Measurements from ENCODE around the gene NR3C2.
"Not testable (repeated sequence)": the region's sequence is repeated elsewhere in the genome, so short reads cannot be mapped to it uniquely, and the experiment has no call there.

Gene NR3C2

DNA sequence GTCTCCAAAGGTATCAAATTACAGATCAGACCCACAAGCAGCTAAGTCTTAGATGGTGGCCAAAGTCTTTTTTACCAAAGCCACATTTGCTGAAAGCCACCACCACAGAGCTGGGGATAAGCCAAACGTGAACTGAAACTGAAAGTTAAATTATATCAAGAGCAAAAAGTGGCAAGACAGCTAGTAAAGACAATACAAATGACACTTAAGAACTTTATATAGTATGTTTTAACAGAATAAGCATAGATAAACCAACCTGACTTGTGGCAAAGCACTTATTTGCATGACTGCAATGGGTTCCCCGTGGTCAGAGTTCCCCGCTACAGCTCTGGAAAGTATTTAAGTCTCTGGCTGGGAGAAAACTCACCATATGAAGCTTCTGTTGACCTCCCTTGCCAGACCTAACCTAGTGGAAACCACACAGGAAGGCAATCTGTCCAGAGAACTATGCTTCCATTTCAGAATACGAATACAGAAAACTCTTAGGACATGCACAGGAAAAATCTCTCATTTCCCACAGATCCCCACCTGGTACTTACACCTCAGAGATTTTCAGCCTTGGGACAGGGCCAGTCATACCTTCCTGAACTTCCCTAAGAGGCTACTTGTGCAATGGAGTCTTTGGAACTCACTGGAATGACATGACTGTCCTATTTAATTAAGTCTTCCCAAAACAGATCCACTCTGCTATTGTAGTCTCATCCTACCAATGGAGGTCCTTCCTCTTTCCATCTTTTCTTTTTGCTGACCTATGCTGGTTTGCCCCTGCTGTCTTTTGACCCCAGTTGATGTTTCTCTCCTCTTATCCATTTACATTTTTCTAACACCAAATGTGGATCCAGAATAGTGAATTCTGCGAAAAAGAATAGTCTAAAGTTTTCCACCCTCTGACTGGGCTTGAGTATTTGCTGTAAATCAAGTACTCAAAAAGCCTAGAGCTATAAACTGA, 225.1 kb downstream of the NR3C2 start:
- DNase-seq (ENCODE audit: low read depth) = no peak

DNA sequence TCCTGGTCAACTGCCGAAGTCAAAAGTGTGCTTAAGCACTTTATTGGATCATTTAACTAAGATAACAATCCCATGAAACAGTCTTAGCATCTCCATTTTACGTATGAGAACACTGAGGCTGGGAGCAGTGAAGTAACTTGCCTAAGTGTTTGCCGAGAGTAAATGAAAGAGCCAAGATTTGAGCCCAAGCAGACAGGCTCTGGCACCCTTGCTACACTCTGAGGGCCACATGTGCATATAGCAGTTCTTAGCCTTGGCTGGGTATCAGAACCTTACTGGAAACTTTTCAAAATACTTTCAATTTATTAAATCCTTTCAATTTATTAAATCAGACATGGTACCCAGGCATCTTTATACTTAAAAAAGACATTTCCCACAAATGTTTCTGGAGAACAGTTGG, 225.9 kb downstream of the NR3C2 start:
- no peak for DNase-seq (ENCODE audit: low read depth)

DNA sequence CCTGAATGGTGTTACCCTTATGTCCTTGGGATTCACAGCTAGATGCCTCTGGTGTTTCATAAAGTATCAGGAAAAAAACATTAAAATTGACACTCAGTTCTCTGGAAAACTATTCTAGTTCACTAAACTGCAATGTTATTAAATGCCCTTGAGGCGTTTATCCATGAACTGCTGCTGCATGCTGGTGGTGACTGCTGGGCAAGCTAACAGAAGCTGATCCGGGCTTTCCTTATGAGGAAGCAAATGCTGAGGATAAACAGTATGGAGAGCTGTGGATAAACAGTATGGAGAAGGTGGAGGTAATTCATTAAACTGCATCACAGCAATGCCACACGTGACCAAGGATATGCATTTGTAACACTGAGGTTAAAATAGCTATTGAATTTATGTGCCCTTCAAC, 227.0 kb downstream of the NR3C2 start:
- DNase-seq (ENCODE audit: low read depth) = no peak

- no peak for DNase-seq (ENCODE audit: low read depth)
Measured at GRCh38 chr4:148214529-148215166, 227.6 kb downstream of the NR3C2 start.

DNA sequence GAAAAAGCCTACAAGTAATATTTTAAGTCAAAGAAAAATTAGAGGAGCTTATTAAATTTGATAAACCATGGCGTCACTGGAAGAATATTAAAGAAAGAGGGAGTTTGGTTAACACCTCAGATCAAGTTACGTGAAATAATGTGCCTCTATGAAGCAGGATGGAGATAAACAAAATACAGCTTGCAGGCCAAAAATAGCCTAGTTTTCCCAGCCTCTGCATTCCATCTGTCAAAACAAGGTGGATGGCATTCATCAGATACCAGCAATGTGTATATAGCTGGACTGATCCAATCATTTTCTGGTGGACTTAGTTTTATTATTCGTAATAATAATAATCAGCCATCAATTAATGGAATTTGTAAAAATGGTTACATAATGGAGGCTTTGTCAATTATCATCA, 230.7 kb downstream of the NR3C2 start:
- DNase-seq (ENCODE audit: low read depth) = no peak

DNA sequence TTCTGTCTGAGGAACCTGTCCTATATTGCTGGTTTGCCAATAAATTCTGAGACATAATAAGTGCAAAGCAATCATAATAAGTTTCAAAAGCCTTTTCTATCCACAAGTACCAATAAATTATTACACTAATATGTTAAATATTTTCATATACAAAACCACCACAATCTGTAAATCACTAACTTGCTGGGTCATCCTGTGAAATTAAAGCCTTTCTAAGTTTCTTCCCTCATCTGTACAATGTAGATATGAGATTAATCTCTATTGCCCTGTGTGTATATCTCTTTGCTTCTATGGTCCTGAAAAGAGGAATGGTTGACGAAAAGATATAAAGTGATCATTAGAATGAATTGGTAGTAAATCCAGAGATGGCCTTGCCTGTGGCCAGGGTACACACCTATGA, 231.6 kb downstream of the NR3C2 start:
- DNase-seq (ENCODE audit: low read depth) = no peak

GRCh38 chr4:148207068-148207467, 235.1 kb downstream of the NR3C2 start:
- DNase-seq (ENCODE audit: low read depth) = no peak

GRCh38 chr4:148205476-148205875, 236.7 kb downstream of the NR3C2 start:
- no peak for DNase-seq (ENCODE audit: low read depth)

GRCh38 chr4:148204892-148205291, 237.3 kb downstream of the NR3C2 start:
- DNase-seq (ENCODE audit: low read depth) = no peak

DNA sequence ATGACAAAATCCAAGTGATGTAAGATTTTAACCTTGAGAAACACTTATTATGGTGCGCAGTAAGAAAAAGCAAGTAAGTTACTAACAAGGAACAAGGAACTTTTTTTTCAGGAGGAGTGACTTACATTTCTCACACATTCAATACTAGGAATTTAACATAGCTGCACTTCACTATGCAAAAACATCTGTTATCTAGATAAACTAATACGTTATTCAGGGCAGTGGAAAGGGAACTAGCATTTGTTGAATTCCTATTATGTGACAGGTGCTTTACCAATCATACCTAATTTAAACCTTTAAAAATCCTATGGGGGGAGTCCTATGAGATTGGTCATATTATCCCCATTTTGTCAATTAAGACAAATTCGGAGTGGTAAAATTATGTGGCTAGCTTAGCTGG, 238.0 kb downstream of the NR3C2 start:
- DNase-seq (ENCODE audit: low read depth) = no peak

DNA sequence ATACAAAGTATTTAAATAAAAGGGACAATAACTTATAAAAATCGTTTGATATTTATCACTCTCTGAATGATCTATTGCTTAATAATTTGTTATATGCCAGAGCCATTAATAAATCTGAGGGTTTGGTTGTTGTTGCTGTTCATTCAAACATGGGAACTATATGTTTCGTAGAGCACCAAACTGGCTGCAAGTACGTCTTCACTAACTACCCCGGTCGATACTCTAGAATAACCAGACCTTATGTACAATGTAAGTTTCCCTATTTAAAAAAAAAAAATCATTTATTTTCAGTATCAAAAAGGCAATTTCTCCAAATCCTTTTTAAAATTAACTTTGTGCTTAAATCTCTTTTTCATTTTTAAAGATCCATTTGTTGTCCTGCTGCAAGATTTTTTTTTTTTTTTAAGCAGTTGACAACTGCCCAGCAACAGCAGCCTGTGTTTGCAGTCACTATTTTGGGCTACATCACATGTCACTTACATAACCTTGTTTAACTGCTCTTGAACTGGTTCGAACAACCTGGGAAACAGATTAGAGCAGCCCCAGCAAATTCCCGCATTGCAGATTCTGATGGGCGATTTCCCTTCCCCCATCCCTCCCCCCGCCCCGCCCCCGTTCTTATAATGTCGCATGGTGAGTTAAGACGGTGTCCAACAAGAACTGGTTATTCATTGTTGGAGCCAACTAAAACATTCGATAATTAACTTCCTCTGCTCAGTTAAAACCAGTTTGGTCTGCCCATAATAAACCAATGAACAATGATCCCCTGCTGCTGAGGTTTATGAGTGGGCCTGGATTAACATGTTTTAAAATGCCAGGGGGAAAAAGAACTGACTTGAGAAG, 238.9 kb downstream of the NR3C2 start:
- no peak for DNase-seq (ENCODE audit: low read depth)

DNA sequence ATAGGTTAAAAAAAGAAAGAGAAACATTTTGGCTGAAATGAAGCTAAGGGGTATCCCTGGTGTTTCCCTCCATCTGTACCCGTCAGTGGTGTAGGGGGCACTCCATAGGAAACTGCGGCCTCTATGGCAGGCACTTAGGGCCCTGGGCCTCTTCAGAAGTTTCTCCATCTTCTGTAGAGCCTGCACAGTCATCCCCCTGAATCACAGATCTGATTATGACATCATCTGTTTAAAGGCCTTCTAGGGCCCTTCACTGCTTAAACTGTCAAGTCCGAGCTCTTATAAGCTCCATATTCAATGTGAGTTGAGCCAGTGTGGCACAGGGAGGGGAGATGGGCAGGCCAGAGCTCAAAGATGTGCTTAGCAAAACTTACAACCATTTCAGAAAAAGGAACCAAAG, 241.3 kb downstream of the NR3C2 start:
- no peak for DNase-seq (ENCODE audit: low read depth)

DNA sequence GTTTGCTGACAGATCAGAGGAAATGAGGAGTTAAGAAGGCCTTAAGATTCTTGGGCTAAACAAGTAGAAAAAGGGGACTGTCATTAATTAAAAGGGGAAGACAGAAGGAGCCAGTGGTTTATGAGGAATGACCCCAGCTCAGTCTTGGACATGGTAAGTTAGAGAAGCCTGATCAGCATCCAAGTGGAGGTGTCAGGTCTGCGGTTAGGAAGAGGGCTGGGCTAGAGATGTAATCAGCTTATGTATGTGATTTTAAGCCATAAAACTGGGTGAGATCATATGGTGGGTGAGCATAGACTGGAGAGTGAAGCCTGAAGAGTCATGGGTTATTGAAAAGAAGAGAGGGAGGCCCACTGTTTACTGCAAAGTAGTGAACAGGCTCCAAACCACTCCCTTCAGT, 246.1 kb downstream of the NR3C2 start:
- no peak for DNase-seq (ENCODE audit: low read depth)

- no peak for DNase-seq (ENCODE audit: low read depth)
Measured at GRCh38 chr4:148192526-148192925, 249.7 kb downstream of the NR3C2 start.

GRCh38 chr4:148187454-148188222, 254.6 kb downstream of the NR3C2 start:
- DNase-seq (ENCODE audit: low read depth) = not testable (repeated sequence)

GRCh38 chr4:148184922-148185321, 257.3 kb downstream of the NR3C2 start:
- no peak for DNase-seq (ENCODE audit: low read depth)

DNA sequence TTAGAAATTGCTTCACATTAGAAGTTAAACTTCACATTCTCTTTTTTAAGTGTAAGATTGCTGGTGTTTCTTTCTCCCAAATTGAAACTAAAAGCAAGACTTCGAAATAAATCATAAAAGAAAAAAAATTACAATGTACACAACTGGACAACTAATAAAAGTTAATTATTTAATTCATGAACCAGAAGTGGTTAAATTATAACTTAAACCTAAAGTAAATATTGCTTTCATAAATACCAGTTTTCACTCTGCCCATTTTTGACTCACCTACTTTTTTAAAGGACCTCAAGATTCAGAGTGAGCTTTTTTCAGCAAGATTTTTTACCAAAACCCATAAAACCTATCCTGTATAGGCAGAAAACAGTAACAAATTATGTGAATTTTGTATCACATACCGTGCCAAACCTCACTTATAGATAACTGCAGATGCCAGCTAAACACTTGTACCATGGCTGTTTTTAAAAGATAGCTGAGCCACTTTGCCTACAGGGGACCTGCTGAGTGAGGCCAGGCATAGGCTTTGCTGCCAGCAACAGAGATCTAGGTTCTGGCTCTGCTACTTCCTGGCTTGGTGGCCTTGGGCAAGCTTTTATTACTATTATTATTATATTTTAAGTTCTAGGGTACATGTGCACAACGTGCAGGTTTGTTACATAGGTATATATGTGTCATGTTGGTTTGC, 259.8 kb downstream of the NR3C2 start:
- DNase-seq (ENCODE audit: low read depth) = no peak

- no peak for DNase-seq (ENCODE audit: low read depth)
Measured at GRCh38 chr4:148173397-148174017, 268.7 kb downstream of the NR3C2 start.

GRCh38 chr4:148171596-148171995, 270.6 kb downstream of the NR3C2 start:
- no peak for DNase-seq (ENCODE audit: low read depth)
